GM21619 (cell line): ENCODE results near the gene TNRC6A.

Source experiments
- ATAC-seq: cut with Tn5 transposase; IDR thresholded peaks from one replicate; pipeline ENCODE4 v1.9.1; 2021; ENCODE audit not compliant: unreplicated experiment

Gene TNRC6A

DNA sequence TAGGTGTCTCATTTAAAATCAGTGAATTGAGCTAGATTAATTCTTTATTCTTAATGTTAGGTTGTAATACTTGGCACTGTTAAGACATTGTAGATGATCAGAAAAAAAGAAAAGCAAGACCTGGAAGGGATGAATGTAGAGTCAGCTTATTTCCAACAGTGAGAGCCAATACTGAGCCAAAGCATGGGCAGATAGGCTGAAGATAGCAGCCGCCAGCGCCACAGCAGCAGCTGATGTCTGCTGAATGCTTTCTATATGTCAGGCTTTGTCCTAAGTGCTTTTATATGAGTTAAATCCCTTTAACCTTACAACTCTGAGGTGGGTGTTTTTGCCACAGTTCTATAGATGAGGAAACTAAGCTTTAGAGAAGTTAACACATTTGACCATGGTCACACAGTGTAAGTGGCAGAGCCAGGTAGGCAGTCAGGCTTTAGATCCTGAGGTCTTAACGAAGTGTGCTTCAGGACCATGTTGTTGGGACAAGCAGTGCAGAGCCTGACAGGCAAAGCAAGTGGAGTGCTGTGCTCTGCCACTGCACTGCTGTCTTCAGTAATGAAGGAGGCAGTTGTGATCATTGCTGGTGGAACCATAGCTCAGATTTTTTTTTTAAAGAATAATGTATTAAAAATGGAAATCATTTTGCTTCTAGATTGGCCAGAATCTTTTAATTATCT lies 25.9 kb downstream of the TNRC6A start:
- no peak for ATAC-seq

GRCh38 chr16:24758373-24758772 lies 28.9 kb downstream of the TNRC6A start:
- ATAC-seq = no peak

DNA sequence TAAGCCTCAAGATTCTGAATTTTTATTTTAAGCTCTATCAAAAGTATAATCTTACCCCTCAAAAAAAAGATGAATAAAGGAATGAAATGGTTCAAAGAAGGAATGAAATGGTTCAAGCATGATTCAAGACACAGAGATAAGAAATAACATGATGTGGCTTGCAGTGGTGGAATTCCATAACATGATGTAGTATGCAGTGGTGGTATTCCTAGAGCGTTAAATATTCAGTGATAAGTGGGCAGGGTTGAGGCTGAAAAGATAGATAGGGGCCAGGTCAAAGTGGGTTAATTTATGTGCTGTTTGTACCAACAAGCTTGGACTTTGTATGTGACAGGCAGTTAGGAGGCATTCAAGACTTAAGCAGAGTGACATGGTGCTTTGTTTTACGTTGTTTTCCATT lies 29.6 kb downstream of the TNRC6A start:
- ATAC-seq = no peak

DNA sequence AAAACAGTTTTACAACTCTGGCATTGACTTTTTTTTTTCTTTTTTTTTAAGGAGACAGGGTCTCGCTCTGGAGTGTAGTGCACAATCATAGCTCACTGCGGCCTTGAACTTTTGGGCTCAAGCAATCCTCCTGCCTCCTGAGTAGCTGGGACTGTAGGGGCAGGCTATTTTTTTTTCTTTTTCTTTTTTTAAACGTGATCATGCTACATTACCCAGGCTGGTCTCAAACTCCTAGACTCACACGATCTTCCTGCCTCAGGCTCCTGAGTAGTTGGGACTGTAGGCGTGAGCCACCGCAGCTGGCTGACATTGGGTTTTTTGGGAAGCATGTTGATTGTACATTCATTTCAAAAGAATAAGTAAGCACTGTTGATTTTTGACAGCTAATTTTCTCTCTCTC lies 32.1 kb downstream of the TNRC6A start:
- ATAC-seq = no peak

- no peak for ATAC-seq
Measured at GRCh38 chr16:24764916-24765315, 35.5 kb downstream of the TNRC6A start.

- no peak for ATAC-seq
Measured at GRCh38 chr16:24766057-24766456, 36.6 kb downstream of the TNRC6A start.

- no peak for ATAC-seq
Measured at GRCh38 chr16:24769806-24770205, 40.4 kb downstream of the TNRC6A start.

- ATAC-seq = no peak
Measured at GRCh38 chr16:24771132-24771778, 41.8 kb downstream of the TNRC6A start.

GRCh38 chr16:24771779-24772157 lies 42.3 kb downstream of the TNRC6A start:
- no peak for ATAC-seq

- ATAC-seq = no peak
Measured at GRCh38 chr16:24773771-24774427, 44.4 kb downstream of the TNRC6A start.

GRCh38 chr16:24774510-24774909 lies 45.1 kb downstream of the TNRC6A start:
- no peak for ATAC-seq

DNA sequence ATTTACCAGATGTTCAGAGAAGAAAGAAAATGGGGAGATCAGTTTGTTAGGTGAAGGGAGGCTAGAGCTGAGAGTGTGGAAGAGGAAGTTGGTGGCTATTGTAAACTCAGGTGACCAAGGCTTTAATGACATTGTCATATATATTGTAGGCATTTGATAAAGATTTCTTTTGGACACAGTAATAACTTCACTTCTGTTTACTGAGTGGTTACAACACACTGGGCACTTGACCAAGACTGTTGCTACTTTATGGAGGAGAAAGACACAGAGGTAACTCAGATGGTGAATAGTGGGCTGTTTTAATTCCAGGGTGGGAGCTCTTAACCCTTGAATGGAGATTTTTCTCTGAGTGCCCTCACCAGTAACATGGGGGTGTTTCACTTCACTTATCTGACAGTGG lies 46.0 kb downstream of the TNRC6A start:
- ATAC-seq = no peak

DNA sequence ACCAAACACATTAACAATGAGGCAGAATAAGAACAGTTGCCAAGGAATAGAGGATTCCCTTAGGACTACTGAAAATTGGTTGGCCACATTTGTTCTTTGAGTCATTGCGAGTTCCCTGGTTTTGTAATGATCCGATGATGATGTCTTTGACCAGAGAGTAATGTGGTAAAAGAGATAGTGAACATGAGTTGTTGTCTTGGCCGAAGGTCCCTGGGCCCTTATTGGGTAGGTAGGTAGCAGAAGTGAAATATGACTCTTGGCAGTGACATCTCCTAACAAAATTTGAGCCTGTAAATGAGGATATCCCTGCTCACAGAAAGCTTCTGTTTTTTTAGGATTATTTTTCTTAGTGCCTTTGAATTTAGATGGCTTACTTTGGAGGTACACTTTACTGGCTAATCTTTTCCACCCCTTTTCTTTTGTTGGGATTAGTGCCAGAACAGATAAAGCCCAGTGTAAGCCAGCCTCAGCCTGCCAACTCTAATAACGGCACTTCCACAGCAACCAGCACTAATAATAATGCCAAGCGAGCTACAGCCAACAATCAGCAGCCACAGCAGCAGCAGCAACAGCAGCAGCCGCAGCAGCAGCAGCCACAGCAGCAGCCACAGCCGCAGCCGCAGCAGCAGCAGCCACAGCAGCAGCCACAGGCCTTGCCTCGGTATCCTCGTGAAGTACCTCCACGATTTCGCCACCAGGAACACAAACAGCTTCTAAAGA lies 47.2 kb downstream of the TNRC6A start:
- ATAC-seq = no peak

- ATAC-seq = no peak
Measured at GRCh38 chr16:24778671-24779070, 49.2 kb downstream of the TNRC6A start.

DNA sequence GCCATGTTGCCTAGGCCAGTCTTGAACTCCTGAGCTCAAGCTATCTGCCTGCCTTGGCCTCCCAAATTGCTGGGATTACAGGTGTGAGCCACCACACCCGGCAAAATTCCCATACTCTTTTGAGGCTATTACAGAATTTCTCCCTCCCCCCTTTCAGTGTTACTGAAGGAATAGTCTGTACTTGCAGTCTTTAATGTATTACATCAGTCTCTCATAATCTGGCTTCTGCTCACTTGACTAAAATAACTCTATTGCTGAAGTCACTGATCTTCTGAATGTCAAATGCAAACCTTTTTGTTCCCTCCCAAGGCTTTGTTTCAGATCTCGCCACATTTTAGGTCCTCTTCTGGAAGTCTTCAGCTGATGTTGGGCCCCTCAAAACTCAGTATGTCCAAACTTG lies 51.8 kb downstream of the TNRC6A start:
- no peak for ATAC-seq

GRCh38 chr16:24784121-24784520 lies 54.7 kb downstream of the TNRC6A start:
- no peak for ATAC-seq

DNA sequence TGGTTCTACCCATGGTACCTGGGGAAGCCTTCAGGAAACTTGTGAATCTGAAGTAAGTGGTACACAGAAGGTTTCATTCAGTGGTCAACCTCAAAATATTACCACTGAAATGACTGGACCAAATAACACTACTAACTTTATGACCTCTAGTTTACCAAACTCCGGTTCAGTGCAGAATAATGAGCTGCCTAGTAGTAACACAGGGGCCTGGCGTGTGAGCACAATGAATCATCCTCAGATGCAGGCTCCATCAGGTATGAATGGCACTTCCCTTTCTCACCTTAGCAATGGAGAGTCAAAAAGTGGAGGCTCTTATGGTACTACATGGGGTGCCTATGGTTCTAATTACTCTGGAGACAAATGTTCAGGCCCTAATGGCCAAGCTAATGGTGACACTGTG lies 60.4 kb downstream of the TNRC6A start:
- no peak for ATAC-seq

GRCh38 chr16:24800586-24800985 lies 71.1 kb downstream of the TNRC6A start:
- no peak for ATAC-seq

DNA sequence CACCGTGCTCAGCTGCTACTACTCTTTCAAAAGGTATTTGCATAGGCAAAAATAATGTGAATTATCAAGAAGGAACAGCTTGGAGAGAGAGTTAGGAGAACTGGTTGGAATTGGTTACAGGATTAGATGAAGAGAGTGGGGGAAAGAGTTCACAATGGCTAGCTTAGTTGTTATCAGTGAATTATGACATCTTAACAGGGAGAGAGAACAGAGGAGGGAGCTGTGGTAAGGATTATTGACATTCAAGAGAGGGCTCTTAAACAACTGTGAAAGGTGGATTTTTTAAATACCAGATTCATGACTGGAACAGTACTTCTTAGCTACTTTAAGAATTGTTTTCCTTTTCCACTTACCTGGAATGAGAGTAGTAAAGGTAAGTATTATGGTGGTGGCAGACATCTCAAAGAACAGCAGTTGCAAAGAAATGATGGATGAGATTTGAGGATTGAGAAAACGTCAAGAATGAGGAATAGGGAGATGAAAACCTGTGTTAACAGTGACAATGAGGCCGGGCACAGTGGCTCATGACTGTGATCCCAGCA lies 72.4 kb downstream of the TNRC6A start:
- no peak for ATAC-seq

DNA sequence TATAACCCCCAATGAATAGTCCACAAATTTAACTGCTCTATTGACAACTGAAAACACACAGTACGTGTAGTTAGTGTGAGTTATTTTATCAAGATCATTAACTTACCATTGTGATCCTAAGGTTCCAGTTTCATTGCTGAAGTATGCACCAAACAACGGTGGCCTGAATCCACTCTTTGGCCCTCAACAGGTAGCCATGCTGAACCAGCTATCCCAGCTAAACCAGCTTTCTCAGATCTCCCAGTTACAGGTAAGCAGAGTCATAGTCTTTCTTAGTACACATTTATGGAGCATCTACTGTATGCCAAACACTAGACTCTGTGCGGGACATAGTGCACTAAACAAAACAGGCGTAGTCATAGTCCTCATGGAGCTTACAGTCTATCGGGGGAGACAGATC lies 76.0 kb downstream of the TNRC6A start:
- ATAC-seq = no peak

DNA sequence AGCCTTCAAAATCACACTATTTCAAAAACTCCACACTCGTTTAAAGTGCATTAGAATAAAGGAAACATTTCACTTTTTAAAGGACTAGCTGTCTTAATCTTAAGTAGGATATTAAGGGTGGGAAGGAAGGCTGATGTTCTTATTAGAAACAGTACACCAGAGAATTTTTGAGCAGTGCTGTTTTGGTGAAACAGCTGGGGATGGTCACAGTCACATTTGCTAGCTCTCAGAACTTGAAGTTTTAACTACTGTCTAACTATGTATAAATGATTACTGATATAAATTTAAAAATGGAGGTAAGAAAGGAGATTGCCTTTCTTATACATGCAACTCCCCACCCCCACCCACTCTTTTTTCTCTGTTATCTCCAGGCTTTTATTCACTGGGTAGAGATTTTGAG lies 77.8 kb downstream of the TNRC6A start:
- ATAC-seq = no peak
